ENCODE measurements around the gene KCNC3. TPM values are rescaled to one million over a fixed set of nuclear protein-coding genes. Genes with fewer than 3 reads are reported as not detected.
A peak's percentile ranks its signal among the peaks of the same experiment; 100 is the strongest.

KCNC3 gene
- total RNA-seq, 1 donor from 2014 or later: 0.13 TPM

GRCh38 chr19:50311723-50312635, 17.2 kb downstream of the KCNC3 start:
- DNase-seq (ENCODE audit: low read depth in 2 of 2): peak in 1 of 2 donors; percentile 15

GRCh38 chr19:50310759-50311465, 18.3 kb downstream of the KCNC3 start:
- DNase-seq (ENCODE audit: low read depth in 2 of 2): no peak

GRCh38 chr19:50309396-50310125, 19.6 kb downstream of the KCNC3 start:
- no peak for DNase-seq (ENCODE audit: low read depth in 2 of 2)

- no peak for DNase-seq (ENCODE audit: low read depth in 2 of 2)
These were observed 20.2 kb downstream of the KCNC3 start for GRCh38 chr19:50308991-50309390.

- no peak for DNase-seq (ENCODE audit: low read depth in 2 of 2)
These were observed 25.6 kb downstream of the KCNC3 start for GRCh38 chr19:50303558-50303957.

- no peak for DNase-seq (ENCODE audit: low read depth in 2 of 2)
These were observed 27.6 kb downstream of the KCNC3 start for GRCh38 chr19:50301607-50301971.

GRCh38 chr19:50300814-50301606, 28.2 kb downstream of the KCNC3 start:
- DNase-seq (ENCODE audit: low read depth in 2 of 2): peak; percentile 74 to 94

GRCh38 chr19:50300051-50300450, 29.1 kb downstream of the KCNC3 start:
- DNase-seq (ENCODE audit: low read depth in 2 of 2): peak; percentile 10 to 56

GRCh38 chr19:50293263-50294004, 35.7 kb downstream of the KCNC3 start:
- no peak for DNase-seq (ENCODE audit: low read depth in 2 of 2)

- no peak for DNase-seq (ENCODE audit: low read depth in 2 of 2)
These were observed 36.9 kb downstream of the KCNC3 start for GRCh38 chr19:50292216-50292827.

GRCh38 chr19:50290775-50291174, 38.4 kb downstream of the KCNC3 start:
- no peak for DNase-seq (ENCODE audit: low read depth in 2 of 2)

GRCh38 chr19:50290011-50290410, 39.2 kb downstream of the KCNC3 start:
- no peak for DNase-seq (ENCODE audit: low read depth in 2 of 2)

- no peak for DNase-seq (ENCODE audit: low read depth in 2 of 2)
These were observed 40.2 kb downstream of the KCNC3 start for GRCh38 chr19:50288954-50289353.

GRCh38 chr19:50287331-50287730, 41.8 kb downstream of the KCNC3 start:
- DNase-seq (ENCODE audit: low read depth in 2 of 2): no peak

GRCh38 chr19:50286443-50286842, 42.7 kb downstream of the KCNC3 start:
- no peak for DNase-seq (ENCODE audit: low read depth in 2 of 2)

- DNase-seq (ENCODE audit: low read depth in 2 of 2): no peak
These were observed 43.3 kb downstream of the KCNC3 start for GRCh38 chr19:50285833-50286232.

- no peak for DNase-seq (ENCODE audit: low read depth in 2 of 2)
These were observed 47.7 kb downstream of the KCNC3 start for GRCh38 chr19:50281491-50281890.

- no peak for DNase-seq (ENCODE audit: low read depth in 2 of 2)
These were observed 48.2 kb downstream of the KCNC3 start for GRCh38 chr19:50280983-50281382.

- no peak for DNase-seq (ENCODE audit: low read depth in 2 of 2)
These were observed 49.1 kb downstream of the KCNC3 start for GRCh38 chr19:50280074-50280473.

- no peak for DNase-seq (ENCODE audit: low read depth in 2 of 2)
These were observed 51.1 kb downstream of the KCNC3 start for GRCh38 chr19:50277966-50278580.

Data from dermis microvascular lymphatic vessel endothelial cell (primary cell).